Middle frontal gyrus (tissue), 1 donor: ENCODE data around the gene HLCS.
A peak's percentile ranks its signal among the peaks of the same experiment; 100 is the strongest.

ENCODE experiments used
- DNase-seq: peaks from one replicate; pipeline ENCODE4 v3.0.0-alpha.2; 2015; ENCODE audit warnings: low spot score; ENCODE audit errors: extremely low spot score

Gene HLCS

DNA sequence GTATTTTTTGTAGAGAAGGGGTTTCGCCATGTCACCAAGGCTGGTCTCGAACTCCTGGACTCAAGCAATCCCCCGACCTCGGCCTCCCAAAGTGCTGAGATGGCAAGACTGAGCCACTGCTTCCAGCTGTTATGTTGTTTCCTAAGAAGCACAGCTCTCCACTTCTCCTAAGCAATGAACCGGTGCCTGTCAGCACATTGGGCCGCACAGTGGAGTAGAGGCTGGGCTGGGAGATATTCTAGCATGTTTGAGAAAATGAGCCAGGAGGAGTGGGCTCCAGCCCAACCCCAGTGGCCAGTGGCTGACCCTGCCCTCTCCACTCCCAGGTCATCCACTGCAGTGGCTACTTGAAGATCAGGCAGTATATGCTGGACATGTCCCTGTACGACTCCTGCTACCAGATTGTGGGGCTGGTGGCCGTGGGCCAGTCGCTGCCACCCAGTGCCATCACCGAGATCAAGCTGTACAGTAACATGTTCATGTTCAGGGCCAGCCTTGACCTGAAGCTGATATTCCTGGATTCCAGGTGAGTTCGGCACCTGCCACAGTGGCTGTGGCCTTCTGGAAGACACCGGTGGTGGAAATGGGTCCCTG lies 240.6 kb downstream of the HLCS start:
- no peak for DNase-seq

DNA sequence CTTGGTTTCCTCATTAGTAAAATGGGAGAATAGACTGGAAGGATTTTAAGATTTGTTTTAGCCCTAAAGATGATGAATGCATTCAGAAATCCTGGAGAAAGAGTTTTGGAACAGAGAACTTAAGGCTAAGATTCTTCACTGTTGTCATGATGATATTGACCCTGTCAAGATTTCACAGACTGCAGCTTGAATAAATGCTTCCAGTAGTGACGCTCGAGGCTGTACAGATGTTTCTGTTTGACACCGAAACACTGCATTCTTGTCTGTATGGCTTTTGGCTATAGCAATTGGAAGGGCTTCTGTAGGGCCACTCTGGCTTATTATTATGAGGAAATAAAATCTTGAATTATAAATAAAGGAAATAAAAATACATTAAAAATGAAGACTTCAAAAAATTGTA lies 241.8 kb downstream of the HLCS start:
- DNase-seq = no peak

DNA sequence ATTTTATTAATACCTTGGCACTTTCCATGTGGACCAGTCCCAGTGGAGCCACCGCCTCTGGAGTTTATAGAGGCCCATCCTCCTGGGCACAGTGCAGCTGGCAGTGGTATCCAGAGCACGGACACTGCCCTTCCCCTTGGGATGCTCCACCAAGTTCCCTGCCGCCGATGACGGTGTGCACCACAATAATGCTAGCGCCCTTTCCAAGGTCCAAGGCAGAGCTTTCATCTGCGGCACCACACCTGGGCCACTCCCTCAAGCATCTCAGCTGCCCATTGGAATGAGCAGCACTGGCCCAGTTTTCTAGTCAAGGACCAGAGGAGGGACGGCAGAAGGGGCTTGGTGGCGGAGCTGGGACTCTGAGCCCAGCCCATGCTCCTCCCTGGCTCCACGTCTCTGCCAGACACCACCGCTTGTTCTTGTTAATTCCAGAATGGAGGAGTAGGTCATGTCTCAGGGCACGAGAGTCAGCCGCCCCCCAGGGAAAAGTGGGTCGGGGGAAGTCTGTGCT lies 243.0 kb downstream of the HLCS start:
- no peak for DNase-seq

DNA sequence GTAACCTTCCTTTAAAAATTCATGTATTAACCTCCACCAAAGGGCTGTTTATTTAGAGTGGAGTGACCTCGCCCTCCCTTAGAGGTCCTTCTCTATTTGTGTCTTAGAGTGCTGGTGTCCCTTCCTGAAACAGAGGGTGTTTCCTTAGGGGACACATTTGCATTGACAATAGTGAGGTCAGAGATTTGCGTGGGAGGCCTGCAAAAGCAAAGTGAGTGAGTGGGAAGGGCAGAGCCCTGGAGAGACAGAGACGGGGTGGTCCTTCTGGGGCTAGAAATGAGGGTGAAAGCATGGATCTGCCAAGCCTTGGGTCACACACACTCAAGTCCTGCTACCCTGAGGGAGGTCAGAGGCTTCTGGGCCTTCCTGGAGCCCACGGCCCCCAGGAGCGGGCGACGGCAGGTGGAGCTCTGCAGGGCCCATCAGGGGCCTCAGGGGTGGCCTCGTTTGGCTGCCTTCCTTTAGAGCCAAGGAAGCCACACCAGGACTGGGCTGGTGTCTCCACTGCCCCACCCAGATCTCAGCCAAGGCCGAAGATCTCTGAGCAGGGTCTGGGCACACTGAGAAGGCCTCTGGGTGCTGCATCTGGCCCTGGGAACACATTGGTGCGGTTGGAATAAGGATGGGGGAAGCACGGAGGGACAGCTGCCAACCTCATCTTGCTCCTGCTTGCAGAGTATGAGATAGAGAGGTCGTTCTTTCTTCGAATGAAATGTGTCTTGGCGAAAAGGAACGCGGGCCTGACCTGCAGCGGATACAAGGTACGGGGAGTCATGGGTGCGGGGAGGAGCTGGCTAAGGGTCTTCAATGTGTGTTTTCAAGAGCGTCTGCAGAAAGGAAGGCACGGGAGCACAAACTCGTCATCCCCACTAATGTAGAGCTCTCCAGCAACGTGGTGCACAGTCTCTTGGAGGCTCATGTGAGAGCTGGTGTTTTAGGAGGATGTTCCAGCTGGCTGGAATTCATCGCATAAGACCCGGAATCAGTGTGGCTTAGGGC lies 243.8 kb downstream of the HLCS start:
- DNase-seq = no peak

DNA sequence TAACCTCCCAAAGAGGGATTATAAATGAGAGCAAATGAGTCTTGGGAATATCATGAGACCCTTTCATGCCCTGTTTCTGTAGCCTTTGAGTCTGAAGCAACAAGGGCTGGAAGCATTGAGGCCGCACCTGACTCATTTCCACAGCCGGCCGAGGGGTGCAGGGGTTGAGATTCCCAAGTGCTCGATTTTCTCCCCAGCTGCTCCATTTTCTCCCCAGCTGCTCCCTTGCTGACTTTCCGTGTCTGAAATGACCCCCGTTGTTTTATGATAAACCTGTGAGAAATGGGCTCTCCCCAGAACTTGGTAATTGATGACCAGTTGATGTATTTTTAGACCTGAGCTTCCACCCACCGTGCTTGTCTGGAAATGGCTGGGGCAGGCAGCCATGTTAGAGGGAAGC lies 244.7 kb downstream of the HLCS start:
- DNase-seq = no peak

DNA sequence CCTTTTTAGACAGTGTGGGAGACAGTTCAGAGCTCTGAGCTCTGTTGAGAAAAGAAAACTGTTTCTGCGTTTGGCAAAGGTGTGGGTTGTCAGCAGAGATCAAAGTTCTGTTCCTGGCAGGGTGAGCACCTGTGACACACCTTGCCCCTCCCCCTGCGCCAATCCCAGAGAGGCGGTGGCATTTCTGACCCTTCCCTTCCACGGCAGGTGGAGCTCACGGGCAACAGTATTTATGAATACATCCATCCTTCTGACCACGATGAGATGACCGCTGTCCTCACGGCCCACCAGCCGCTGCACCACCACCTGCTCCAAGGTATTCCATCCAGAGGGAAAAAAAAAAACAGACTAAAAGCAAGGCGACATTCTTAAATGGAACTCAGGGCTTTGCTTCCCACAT lies 246.9 kb downstream of the HLCS start:
- DNase-seq = no peak

DNA sequence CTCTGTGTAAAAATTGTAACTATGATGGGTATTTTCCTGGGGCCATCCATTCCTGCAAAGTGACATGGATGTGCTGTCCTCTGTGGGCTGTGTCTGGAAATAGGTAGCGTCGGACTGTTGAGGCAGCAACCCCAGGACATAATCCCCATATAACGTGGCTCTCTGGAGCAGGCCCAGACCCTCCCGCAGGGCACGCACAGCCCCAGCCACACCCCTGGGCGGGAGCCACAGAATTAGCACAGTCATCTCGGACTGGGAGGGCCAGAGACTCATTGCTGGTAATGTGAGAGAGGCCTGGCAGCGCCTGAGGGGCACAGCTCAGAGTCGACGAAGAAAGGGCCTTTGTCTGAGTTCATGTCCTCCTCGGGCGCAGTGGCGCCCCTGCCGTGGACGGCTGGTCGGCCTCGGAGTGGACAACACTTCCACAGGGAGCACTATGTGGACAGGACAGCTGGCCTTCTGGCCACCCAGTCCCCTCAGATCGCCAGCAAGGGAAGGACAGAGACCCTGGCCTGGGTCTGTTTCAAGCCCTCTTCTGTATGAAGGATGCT lies 247.4 kb downstream of the HLCS start:
- DNase-seq = peak; percentile 33

DNA sequence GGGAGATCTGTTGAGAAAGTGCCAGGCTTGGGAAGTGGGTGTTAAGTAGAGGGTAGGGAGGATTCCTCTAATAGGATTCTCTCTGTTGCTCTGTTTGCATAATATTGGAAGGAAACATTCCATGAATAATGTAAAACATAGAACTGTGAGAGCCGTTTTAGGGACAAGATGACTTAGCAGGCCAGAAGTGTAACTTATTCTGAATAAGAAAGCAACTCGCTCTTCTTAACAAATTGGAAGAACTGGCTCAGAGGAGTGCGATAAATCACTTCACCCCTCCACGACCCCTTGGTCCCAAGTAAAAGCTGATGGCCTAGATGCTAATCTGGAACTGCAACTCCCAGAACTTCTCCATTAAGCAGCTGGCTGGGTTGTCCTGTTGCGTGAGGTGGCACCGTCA lies 248.5 kb downstream of the HLCS start:
- DNase-seq = no peak

DNA sequence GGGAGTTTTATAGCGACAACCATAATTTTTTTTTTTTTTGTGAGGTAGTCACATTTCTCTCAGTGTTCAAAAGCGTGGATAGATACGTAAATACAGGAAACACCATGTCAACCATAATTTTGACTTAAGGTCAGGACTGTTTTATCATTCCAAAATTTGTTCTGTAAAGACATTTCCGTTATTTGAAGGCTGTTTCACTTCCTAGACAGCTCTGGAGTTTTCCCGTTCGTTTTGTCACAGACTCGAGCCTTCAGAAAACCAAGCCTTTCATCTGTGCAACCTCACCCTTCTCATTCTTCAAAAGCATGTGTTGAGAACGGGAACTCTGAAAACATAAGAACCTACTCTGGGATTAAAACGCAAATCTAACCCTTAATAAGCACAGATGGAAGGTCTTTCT lies 249.6 kb downstream of the HLCS start:
- no peak for DNase-seq

DNA sequence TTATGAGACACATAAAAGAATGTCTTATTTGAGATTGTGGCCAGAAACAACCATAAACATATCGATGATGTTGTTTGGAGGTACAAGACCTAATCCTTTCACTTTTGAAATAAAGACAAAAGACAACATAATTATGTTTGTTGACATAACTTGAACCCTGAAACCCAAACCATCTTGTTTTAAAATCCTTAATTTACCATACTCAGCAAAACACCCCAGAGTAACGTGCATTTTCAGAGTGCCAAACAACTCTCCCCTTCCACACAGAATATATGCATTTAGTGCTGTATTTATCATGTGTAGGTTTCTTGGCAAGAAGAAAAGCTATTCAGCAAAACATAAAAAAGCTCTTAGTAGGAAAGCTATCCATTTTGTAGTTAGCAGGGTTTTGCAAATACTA lies 250.1 kb downstream of the HLCS start:
- DNase-seq = no peak

DNA sequence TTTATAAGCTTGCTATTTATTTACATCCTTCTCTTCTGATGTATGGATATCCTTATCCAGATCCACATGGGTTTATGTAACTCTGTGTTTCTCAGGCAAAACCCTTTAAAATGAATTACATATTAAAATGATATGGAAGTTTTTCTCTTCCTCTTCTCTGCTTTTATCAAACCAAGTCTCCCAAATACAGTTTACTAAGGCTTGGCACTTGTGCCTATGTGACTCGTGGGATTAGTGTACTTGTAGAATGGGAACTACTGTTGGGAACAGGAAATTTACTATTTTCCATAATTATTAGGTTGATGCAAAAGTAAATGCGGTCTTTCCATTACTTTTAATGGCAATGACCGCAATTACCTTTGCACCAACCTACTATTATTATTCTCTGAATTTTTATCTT lies 252.7 kb downstream of the HLCS start:
- DNase-seq = no peak

DNA sequence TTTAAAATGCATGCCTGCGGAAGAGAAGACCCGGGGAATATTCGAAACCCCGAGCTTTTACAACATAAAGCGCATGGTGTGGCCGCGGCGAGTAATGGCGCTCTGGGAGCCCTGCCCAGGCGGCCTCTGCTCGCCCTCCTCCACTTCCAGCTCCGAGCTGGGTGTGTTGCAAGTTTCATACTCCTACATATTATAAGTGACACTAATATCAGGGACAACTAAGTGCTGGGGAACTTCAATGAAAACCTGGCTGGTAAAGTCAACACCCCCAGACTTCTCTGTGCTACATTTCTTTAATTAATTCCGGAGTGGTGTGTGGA lies 255.8 kb downstream of the HLCS start:
- DNase-seq = no peak

DNA sequence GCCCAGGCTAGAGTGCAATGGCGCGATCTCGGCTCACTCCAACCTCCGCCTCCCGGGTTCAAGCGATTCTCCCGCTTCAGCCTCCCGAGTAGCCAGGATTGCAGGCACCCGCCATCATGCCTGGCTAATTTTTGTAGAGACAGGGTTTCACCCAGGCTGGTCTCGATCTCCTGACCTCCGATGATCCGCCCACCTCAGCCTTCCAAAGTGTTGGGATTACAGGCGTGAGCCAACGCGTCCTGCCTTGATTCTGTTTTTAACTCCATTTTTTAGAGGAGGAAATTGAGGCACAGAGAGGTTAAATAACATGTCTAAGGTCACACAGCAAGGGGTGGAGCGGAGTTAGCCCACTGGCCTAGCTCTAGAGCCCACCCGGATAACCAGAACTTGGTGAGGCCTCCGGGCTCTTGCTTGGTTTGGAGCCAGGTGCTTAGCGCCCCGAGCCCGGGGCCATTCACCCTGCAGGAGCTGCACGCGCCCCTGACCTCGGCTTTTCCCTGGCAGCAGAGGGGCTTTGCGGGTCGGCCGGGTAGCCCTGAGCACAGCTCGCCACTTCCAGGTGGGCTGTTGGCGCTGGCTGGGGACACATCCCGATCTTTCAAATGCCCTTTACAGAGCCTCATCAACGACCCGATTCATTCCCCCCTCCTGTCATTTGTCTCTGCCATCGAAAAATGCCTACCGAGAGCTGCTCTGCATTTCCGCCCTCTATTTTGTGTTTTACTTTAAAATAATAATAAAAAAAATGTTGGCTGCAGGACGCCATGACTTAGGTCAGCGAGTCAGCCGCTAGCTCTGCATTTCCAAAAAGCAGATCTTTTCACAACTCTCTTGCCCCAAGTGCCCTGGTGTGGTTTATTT lies 256.4 kb downstream of the HLCS start:
- no peak for DNase-seq

DNA sequence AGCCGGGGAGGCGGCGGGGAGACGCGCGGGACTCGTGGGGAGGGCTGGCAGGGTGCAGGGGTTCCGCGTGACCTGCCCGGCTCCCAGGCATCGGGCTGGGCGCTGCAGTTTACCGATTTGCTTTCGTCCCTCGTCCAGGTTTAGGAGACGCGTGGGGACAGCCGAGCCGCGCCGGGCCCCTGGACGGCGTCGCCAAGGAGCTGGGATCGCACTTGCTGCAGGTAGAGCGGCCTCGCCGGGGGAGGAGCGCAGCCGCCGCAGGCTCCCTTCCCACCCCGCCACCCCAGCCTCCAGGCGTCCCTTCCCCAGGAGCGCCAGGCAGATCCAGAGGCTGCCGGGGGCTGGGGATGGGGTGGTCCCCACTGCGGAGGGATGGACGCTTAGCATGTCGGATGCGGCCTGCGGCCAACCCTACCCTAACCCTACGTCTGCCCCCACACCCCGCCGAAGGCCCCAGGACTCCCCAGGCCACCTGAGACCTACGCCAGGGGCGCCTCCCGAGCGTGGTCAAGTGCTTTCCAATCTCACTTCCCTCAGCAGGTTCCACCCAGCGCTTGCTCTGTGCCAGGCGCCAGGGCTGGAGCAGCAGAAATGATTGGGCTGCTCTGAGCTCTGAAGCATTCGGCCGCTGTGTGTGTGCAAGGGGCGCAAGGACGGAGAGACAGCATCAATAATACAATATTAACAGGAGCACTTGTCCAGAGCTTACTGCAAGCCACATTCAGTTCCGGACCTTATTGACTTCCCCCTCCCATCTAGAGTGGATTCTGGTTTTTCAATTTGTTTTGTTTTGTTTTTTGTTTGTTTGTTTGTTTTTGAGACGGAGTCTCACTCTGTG lies 257.2 kb downstream of the HLCS start:
- DNase-seq = no peak

DNA sequence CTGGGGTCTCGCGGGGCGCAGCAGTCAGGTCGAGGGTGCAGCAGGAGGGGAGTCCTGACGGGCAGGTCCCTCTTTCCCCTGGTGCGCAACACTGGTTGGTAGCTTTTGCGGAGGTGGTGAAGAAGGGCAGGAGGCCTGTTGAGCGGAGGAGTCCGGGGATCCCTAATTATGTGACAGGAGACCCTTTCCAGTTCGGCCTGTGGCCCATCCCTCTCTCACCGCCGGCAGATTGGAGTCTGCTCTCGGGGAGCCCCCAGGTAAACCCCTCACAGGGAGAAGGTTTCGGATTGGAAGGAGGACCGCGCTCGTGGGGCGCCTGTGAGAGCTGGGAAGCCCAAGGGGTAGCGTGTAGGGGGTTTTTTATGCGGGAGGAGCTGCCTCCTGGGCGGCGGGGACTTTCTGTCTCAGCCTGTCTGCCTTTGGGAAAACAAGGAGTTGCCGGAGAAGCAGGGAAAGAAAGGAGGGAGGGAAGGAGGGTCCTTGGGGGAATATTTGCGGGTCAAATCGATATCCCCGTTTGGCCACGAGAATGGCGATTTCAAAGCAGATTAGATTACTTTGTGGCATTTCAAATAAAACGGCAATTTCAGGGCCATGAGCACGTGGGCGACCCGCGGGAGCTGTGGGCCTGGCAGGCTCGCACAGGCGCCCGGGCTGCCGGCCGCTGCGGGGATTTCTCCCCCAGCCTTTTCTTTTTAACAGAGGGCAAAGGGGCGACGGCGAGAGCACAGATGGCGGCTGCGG lies 258.0 kb downstream of the HLCS start:
- DNase-seq = no peak

DNA sequence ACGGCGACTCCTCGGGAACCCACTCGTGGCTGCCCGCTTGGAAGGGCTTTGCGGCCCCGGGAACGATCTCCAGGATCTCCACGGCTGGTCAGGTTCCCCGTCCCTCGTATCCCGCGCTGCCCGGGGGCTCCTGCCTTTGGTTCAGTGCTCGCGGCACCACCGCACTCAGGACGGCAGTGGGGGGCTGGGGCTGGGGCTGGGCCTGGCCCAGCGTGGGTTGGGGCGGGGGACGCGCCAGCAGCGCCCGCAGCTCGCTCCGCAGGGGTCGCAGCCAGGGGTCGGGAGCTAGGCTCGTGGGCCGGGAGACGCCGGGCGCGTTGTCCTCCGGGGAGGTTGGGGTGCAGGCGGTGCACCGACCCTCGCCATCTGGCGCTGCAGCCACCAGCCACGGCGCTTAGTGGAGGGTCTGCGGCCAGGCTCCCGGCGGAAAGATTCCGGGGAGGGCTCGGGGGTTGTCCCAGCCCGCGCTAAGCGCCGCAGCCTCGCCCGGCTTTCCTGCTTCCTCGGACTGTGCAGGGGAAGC lies 258.6 kb downstream of the HLCS start:
- DNase-seq = no peak

DNA sequence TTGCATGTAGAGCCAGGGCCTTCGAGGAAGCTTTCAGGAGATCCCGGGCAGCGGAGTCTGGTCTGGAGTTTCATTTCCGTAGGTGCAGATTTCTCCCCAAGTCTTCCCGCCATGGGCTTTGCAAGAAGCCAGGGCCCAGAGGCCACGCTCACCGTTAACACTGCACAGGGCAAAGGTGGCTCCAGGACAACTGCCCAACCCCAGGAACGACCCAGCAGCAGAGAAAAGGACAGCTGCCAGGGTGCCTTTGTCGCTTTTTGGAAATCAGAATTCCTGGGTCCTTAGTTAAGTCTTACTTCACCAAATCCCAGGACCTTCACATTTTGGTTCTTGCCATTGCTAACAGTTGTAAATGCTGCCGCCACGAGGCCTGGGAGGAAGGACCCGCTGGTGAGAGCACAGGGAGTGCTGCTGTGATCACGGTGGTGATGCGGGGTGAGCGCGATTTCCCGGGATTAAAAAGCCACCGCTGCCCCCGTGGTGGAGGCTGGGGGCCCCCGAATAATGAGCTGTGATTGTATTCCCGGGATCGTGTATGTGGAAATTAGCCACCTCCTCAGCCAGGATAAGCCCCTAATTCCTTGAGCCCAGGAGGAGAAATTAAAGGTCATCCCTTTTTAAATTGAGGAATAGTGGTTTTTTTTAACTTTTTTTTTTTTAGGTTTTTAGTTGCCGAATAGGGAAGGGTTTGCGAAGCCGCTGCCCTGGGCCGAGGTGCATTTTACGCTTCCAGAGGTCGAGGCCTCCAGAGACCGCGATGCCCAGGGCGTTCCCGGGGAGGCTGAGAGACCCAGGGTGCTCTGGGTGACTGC lies 259.3 kb downstream of the HLCS start:
- DNase-seq = no peak

DNA sequence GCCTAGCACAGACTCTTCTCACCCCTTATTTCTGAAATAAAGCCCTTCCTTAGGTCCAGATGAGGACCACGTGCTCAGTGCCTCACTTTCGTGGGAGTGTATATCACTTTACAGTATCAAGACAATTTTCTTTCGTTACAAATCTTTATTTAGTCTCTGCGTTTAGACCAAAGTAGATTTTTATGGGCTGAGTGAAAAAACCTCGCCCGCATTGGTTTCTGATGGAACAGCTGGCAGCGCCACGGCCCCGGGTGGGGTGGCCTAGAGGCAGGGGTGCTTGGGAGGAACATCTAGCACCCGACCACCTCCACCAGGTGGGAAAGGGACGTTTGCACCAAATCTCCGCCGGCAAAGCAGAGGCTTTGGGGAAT lies 260.0 kb downstream of the HLCS start:
- no peak for DNase-seq
